Esophagus squamous epithelium (tissue), 4 donors: ENCODE measurements around the gene MRPS15.

Source experiments
- POLR2A ChIP-seq, 4 donors: fragments of 450-650 bp; IDR thresholded peaks; one replicate each; pipeline ENCODE4 v1.6.1; 2017; ENCODE audit warnings: antibody characterized with exemption in 4 of 4, mild to moderate bottlenecking in 4 of 4, moderate library complexity in 3 of 4
- TF ChIP-seq, protein P1 (sequence below), 6 experiments: fragments of 450-650 bp in 4 of 6; fragments of 200-600 bp in 2 of 6; sonication (generic) in 2 of 6; IDR thresholded peaks; one replicate each; pipeline ENCODE4 v1.5.1; 2016 to 2019; ENCODE audit warnings: antibody characterized with exemption in 6 of 6, mild to moderate bottlenecking in 4 of 6, moderate library complexity in 4 of 6

DNA sequence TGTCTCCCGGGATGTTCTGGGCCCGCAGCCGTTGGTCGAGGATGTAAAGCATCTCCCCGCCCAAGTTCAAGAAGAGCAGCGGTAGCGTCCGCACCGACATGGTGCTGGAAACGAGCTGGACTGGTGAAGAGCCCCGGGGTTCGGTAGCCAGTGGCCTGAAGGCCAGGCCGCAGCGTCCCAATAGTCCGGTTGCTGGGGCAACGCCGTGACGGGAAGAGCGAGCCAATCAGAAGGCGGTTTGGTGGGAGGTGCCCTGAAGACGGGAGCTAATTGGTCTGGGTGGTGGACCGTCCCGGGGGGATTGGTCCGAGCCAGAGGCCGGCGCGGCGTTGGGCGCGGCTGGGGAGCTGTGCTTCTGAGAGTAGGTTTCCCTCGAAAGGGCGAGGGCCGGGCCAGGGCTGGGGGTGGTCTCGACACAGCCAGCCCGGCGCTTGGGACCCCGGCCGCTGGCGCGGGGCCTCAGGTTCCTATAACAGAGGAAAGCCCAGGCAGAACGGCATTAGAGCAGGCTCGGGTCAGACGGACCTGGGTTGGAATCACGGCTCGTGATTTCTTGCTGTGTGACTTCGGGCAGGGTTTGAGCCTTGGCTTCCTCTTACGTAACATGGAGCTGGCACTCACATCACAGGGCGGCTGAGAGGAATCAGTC, 13.8 kb downstream of the MRPS15 start, which contains the start of gene OSCP1:
- TF ChIP-seq, protein P1, sequence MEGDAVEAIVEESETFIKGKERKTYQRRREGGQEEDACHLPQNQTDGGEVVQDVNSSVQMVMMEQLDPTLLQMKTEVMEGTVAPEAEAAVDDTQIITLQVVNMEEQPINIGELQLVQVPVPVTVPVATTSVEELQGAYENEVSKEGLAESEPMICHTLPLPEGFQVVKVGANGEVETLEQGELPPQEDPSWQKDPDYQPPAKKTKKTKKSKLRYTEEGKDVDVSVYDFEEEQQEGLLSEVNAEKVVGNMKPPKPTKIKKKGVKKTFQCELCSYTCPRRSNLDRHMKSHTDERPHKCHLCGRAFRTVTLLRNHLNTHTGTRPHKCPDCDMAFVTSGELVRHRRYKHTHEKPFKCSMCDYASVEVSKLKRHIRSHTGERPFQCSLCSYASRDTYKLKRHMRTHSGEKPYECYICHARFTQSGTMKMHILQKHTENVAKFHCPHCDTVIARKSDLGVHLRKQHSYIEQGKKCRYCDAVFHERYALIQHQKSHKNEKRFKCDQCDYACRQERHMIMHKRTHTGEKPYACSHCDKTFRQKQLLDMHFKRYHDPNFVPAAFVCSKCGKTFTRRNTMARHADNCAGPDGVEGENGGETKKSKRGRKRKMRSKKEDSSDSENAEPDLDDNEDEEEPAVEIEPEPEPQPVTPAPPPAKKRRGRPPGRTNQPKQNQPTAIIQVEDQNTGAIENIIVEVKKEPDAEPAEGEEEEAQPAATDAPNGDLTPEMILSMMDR (IDR thresholded peaks at IDR 0.05), result no peak
- peak in 3 of 4 donors; percentile 72 to 93 (median 89) for TF ChIP-seq POLR2A (IDR thresholded peaks at IDR 0.05)
